ENCODE data around the gene KCNN2. TPM values are rescaled to one million over a fixed set of nuclear protein-coding genes. Genes with fewer than 3 reads are reported as not detected.

Gene KCNN2
- total RNA-seq, 1 donor from 2014 or later, result not detected

DNA sequence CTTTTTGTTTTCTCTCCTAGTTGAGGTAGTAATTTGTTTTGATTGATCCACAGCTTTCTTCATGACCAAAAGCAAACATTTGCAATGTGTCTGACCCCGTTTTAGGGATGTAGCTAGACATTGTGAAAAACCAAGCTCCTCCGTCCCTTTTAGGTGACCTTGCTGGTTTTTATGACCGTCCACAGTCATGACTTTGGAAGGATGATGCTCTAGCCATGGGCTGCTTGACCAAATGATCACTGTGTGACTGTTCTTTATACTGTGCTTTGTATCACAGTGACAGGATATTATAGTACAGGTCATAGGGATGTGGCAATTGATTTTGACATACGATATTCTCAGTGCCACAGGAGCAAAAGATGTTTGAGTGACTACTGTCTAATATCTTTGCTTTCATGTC, 54.4 kb downstream of the KCNN2 start:
- Mint-ChIP-seq H3K4me1 (peaks cover 12% of the 10 kb centered on the region), H3K27ac (no peak overlapping the region), H3K36me3 (ENCODE audit: low read depth) (no peaks in the 10 kb centered on the region), H3K9me3 (no peaks in the 10 kb centered on the region), H3K4me3 (no peak overlapping the region), H3K27me3 (peaks cover 2% of the 10 kb centered on the region)
- ChIA-PET CTCF (no interaction called here), POLR2A (no interaction called here)
- intact Hi-C loops (cut with micrococcal nuclease), result no loop called here
- DNase-seq, result no peak
- TF ChIP-seq, protein P1, sequence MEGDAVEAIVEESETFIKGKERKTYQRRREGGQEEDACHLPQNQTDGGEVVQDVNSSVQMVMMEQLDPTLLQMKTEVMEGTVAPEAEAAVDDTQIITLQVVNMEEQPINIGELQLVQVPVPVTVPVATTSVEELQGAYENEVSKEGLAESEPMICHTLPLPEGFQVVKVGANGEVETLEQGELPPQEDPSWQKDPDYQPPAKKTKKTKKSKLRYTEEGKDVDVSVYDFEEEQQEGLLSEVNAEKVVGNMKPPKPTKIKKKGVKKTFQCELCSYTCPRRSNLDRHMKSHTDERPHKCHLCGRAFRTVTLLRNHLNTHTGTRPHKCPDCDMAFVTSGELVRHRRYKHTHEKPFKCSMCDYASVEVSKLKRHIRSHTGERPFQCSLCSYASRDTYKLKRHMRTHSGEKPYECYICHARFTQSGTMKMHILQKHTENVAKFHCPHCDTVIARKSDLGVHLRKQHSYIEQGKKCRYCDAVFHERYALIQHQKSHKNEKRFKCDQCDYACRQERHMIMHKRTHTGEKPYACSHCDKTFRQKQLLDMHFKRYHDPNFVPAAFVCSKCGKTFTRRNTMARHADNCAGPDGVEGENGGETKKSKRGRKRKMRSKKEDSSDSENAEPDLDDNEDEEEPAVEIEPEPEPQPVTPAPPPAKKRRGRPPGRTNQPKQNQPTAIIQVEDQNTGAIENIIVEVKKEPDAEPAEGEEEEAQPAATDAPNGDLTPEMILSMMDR (IDR thresholded peaks at IDR 0.05), result no peak
- no peak for ATAC-seq (ENCODE audit: low read depth)

DNA sequence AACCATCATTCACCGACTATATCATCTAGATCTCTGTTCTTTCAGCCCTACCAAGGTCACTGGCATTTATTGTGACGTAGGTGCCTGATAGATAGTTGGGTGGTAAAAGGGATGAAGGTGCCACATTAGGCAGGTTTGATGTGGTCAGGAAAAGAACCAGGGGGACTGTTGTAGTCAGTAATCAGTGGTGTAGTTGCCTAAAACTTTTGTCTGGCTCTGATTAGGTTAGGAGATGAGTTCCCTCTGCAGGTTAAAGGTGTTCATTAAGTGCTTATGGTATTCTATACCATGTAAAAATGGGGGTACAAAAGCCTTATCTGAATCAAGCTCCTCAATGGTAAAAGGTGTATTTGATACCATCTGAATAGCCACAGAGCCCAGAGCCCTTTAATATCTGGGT, 55.6 kb downstream of the KCNN2 start:
- H3K36me3 Mint-ChIP-seq (ENCODE audit: low read depth), result no peaks in the 10 kb centered on the region
- H3K27me3 Mint-ChIP-seq, result peaks cover 2% of the 10 kb centered on the region
- no peak overlapping the region for H3K27ac Mint-ChIP-seq
- TF ChIP-seq, protein P1 (IDR thresholded peaks at IDR 0.05), result no peak
- peaks cover 12% of the 10 kb centered on the region for H3K4me1 Mint-ChIP-seq
- CTCF ChIA-PET, result no interaction called here
- no peak for DNase-seq
- no peak for ATAC-seq (ENCODE audit: low read depth)
- intact Hi-C loops (cut with micrococcal nuclease), result no loop called here
- POLR2A ChIA-PET, result no interaction called here
- no peaks in the 10 kb centered on the region for H3K9me3 Mint-ChIP-seq
- no peak overlapping the region for H3K4me3 Mint-ChIP-seq

DNA sequence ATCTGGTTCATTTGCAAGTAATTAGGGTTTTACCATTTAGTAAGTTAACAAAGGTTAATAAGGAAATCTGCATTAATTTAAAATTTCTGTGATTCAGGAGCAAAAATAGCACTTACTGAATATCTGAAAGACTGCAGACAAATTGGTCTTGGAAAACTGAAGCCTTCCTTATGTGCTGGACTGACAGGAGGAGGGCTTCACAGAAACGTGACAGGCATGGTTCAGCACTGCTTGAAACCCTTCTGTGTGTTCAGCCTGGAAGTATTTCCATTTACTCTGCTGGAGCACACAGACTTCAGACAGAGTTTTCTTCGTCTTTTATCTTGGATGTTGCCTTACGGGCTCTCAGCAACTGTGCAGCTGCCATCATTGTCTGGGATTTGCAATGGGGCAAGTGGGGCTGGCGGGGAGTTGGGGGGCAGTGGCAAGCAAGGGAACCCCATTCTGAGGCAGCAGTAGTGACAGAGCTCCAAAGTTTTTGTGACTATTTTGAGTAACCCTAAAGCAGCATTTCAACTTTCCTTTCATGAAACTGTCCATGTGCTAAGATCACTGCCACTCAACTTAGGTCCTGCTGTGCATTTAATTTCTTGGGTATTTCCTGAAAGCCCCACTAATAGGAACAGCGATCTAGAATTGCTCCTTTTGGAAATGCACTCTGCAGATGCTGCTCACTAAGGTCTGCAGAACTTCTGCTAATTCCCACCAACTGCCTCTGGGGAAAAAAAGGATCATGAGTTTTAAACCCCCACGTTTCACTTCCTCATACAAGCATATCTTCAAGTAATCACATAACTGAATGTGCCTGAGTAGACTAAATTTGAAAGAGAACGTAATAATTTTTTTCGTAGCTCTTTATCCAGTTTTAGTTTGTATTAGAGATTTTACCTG, 56.6 kb downstream of the KCNN2 start:
- no peak for DNase-seq
- no peak overlapping the region for H3K27ac Mint-ChIP-seq
- H3K4me3 Mint-ChIP-seq, result peak overlapping the region; percentile 56
- TF ChIP-seq, protein P1 (IDR thresholded peaks at IDR 0.05), result no peak
- intact Hi-C loops (cut with micrococcal nuclease), result no loop called here
- H3K27me3 Mint-ChIP-seq, result peaks cover 5% of the 10 kb centered on the region
- ChIA-PET CTCF (interaction anchor here (1.5 kb wide), 1 partner anchor 29 kb away, joined by 5 read pairs; no protein-coding TSS in a partner anchor), POLR2A (no interaction called here)
- ATAC-seq (ENCODE audit: low read depth), result peak; percentile 77
- peaks cover 12% of the 10 kb centered on the region for H3K4me1 Mint-ChIP-seq
- H3K36me3 Mint-ChIP-seq (ENCODE audit: low read depth), result no peaks in the 10 kb centered on the region
- H3K9me3 Mint-ChIP-seq, result no peaks in the 10 kb centered on the region

DNA sequence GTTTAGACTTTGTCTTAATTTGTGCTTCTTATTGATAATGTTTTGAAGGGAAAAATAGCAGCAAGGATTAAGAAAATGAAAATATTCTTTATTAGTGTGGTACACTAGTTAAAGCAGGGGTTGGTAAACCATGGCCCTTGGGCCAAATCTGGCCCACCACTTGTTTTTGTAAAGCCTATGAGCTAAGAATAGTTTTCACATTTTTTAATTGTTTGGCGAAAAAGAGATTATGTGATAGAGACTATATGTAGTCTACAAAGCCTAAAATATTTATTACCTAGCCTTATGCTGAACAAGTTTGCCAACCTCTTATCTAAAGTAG, 57.2 kb downstream of the KCNN2 start:
- ChIA-PET CTCF (interaction anchor here (1.5 kb wide), 1 partner anchor 28 kb away, joined by 5 read pairs; no protein-coding TSS in a partner anchor), POLR2A (no interaction called here)
- TF ChIP-seq, protein P1 (IDR thresholded peaks at IDR 0.05), result no peak
- DNase-seq (no peak), ATAC-seq (ENCODE audit: low read depth) (no peak)
- Mint-ChIP-seq H3K36me3 (ENCODE audit: low read depth) (no peaks in the 10 kb centered on the region), H3K27ac (no peak overlapping the region), H3K27me3 (peaks cover 8% of the 10 kb centered on the region), H3K4me3 (peak overlapping the region; percentile 56), H3K9me3 (no peaks in the 10 kb centered on the region), H3K4me1 (peaks cover 12% of the 10 kb centered on the region)
- intact Hi-C loops (cut with micrococcal nuclease), result no loop called here

DNA sequence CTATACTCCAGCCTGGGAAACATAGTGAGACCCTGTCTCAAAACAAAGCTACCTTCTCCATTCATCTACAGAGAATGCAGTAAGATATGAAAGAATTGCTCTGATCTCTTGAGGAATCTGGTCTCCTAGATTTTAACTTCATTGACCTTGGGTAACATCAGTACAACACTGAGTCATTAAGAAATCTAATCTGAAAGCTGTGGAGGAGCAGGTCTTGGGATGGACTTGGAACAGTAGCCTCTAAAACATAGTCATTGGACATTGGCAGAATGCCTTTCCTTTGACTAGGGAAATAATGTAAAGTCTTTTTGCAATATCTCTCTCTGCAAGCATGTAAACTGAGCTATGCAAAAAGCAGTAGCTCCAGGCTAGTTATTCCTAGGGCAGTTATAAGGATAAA, 58.1 kb downstream of the KCNN2 start:
- Mint-ChIP-seq H3K36me3 (ENCODE audit: low read depth) (no peaks in the 10 kb centered on the region), H3K4me3 (no peak overlapping the region), H3K27ac (no peak overlapping the region), H3K4me1 (peaks cover 12% of the 10 kb centered on the region), H3K27me3 (peaks cover 8% of the 10 kb centered on the region), H3K9me3 (no peaks in the 10 kb centered on the region)
- ChIA-PET POLR2A (no interaction called here), CTCF (interaction anchor here (1.5 kb wide), 1 partner anchor 27 kb away, joined by 5 read pairs; no protein-coding TSS in a partner anchor)
- intact Hi-C loops (cut with micrococcal nuclease), result no loop called here
- DNase-seq, result no peak
- no peak for ATAC-seq (ENCODE audit: low read depth)
- TF ChIP-seq, protein P1 (IDR thresholded peaks at IDR 0.05), result no peak
